Mucosa of descending colon (tissue), 3 donors: ENCODE data around the gene SUPT4H1. TPM values are rescaled to one million over a fixed set of nuclear protein-coding genes. Genes with fewer than 3 reads are reported as not detected.

Experiments
- ATAC-seq: fragments of 200-7000 bp; cut with Tn5 transposase; one replicate; pipeline ENCODE4 v1.9.1; 2020; ENCODE audit warnings: mild to moderate bottlenecking, moderate library complexity
- DNase-seq, 3 donors: peaks; one replicate each; pipeline ENCODE4 v3.0.0-alpha.2; 2020
- H3K36me3 ChIP-seq: fragments of 200-600 bp; one replicate; pipeline ENCODE4 v1.8.0; 2021; ENCODE audit warnings: low read depth, mild to moderate bottlenecking
- H3K4me1 ChIP-seq: fragments of 200-600 bp; one replicate; pipeline ENCODE4 v1.8.0; 2021; ENCODE audit warnings: low read depth, mild to moderate bottlenecking
- H3K4me3 ChIP-seq: fragments of 200-600 bp; one replicate; pipeline ENCODE4 v1.8.0; 2021; ENCODE audit warnings: mild to moderate bottlenecking
- H3K9me3 ChIP-seq: fragments of 200-600 bp; one replicate; pipeline ENCODE4 v1.8.0; 2021; ENCODE audit warnings: mild to moderate bottlenecking
- CTCF ChIP-seq: fragments of 200-600 bp; IDR thresholded peaks from one replicate; pipeline ENCODE4 v1.8.0; 2022; ENCODE audit warnings: antibody characterized with exemption, mild to moderate bottlenecking
- intact Hi-C, 2 donors: fragments of 100-400 bp; cut with DNase I in 1 of 2; cut with micrococcal nuclease in 1 of 2; formaldehyde crosslinking; loops; one replicate each; pipeline versions ENCODE4 v1.11.0 to v1.11.1; 2022; cut with DNase I, micrococcal nuclease
- total RNA-seq, 3 donors: library from RNA; stranded (reverse); fragmentation: NEBNext Ultra II Directional in 2 of 3; extraction: Animal tissue kit (Norgen Biotek cat#: 25700) in 2 of 3; gene quantifications; one replicate each; pipeline versions ENCODE4 v1.2.1 to v1.2.4, GENCODE V29; 2021 to 2023
- donor health status: DM: no; HTN: no; CAD: no; lungs with moderate emphysema.
- donor health status: DM: no; HTN: no; CAD: no.
- donor health status: DM: no; HTN: yes; CAD: no.

SUPT4H1 gene
- total RNA-seq, 3 donors from 2014 or later: 57.9 to 79.5 (median 68.9) TPM

- intact Hi-C loops: no loop called here
- no peak for TF ChIP-seq CTCF
- DNase-seq (no peak), ATAC-seq (no peak)
- peaks cover 43% of the 10 kb centered on the region for H3K4me1 ChIP-seq
- H3K4me3 ChIP-seq: no peak overlapping the region
- no peaks in the 10 kb centered on the region for H3K36me3 ChIP-seq
- no peaks in the 10 kb centered on the region for H3K9me3 ChIP-seq
Observed at GRCh38 chr17:58370309-58370708, 18.3 kb upstream of the SUPT4H1 start.

GRCh38 chr17:58369214-58370031, 17.4 kb upstream of the SUPT4H1 start:
- TF ChIP-seq CTCF: no peak
- ATAC-seq: peak; percentile 78
- DNase-seq: peak in 1 of 3 donors; percentile 61
- intact Hi-C loops: no loop called here
- H3K4me3 ChIP-seq: no peak overlapping the region
- H3K4me1 ChIP-seq: peaks cover 41% of the 10 kb centered on the region
- no peaks in the 10 kb centered on the region for H3K36me3 ChIP-seq
- H3K9me3 ChIP-seq: no peaks in the 10 kb centered on the region

- DNase-seq (no peak), ATAC-seq (no peak)
- intact Hi-C loops: no loop called here
- Histone ChIP-seq H3K9me3 (no peaks in the 10 kb centered on the region), H3K36me3 (no peaks in the 10 kb centered on the region), H3K4me3 (no peak overlapping the region), H3K4me1 (peaks cover 46% of the 10 kb centered on the region)
- no peak for TF ChIP-seq CTCF
Observed at GRCh38 chr17:58368860-58369213, 16.8 kb upstream of the SUPT4H1 start.

DNA sequence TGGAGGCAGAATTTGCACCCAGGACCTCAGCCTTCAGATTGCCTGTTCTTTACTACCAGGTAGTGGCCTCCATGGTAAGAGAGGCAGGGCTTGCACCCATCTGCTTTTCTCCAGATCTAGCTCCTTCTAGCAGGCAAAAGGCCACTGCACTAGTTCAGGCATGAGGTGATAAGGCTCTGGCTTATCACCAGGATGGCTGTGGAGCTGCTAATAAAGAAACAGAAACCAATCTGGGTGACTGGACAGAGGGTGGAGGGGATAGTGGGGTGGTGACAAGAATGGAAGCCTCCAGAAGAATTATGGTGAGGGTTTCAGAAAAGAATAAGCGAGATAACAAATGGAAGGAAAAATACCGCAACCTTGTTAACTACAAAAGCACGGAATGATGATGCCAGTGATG, 15.5 kb upstream of the SUPT4H1 start:
- Histone ChIP-seq H3K4me1 (peaks cover 50% of the 10 kb centered on the region), H3K9me3 (no peaks in the 10 kb centered on the region), H3K4me3 (no peak overlapping the region), H3K36me3 (no peaks in the 10 kb centered on the region)
- DNase-seq: no peak
- TF ChIP-seq CTCF: no peak
- intact Hi-C loops: no loop called here
- ATAC-seq: no peak

DNA sequence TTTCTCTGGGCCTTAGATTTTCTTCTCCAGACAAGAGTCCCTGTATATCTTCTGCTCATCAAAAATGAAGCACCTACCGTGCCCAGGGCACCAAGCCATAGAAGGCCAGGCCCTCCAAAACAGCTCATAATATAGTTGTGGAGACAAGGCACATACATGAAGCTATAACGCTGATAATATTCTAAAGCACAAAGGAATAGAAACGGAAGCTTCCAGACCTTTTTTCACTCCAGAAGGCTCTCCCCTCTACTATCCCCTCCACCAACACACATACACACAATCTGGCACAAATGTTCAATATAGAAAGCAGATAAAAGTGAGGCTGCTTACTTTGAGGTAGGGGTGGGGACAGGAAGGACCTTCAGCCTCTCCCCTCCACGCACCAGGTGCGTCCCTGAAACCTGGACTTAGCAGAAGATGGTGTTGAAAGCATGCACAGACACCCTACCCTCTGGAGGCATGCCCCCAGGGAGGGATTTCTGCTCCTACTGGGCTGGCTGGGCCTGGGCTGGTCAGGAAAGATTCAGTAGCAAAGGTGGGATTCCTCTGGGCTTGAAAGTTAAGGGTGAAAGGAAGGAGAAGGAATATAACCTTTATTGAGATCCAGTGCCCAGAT, 14.1 kb upstream of the SUPT4H1 start:
- Histone ChIP-seq H3K4me1 (peaks cover 46% of the 10 kb centered on the region), H3K9me3 (no peaks in the 10 kb centered on the region), H3K36me3 (no peaks in the 10 kb centered on the region), H3K4me3 (no peak overlapping the region)
- intact Hi-C loops: no loop called here
- TF ChIP-seq CTCF: no peak
- DNase-seq (no peak), ATAC-seq (peak; percentile 17)
